Kidney (tissue), 14 donors: Measurements from ENCODE around the gene MMRN2. TPM values are rescaled to one million over a fixed set of nuclear protein-coding genes. Genes with fewer than 3 reads are reported as not detected.

ENCODE experiments used
- DNase-seq, 5 donors: peaks; one replicate each; pipeline ENCODE4 v3.0.0-alpha.2; 2013 to 2020
- FAIRE-seq: peaks from 2 replicates; lab custom pipeline; 2012; peaks lifted over from hg19 to GRCh38; lab: Jason Lieb, UNC
- H3K27ac ChIP-seq, 2 donors: one replicate each; pipeline ENCODE4 v1.7.0; 2013; ENCODE audit warnings: low read depth in 2 of 2, low read length in 2 of 2, inconsistent platforms in 1 of 2
- H3K27me3 ChIP-seq: one replicate; pipeline ENCODE4 v1.7.1; 2013; ENCODE audit warnings: low read length, inconsistent platforms; ENCODE audit not compliant: control insufficient read depth, insufficient read depth
- H3K36me3 ChIP-seq, 3 donors: one replicate each; pipeline versions ENCODE4 v1.7.0 to v1.7.1; 2013; ENCODE audit warnings: low read length in 3 of 3, control low read depth in 1 of 3, inconsistent platforms in 1 of 3; ENCODE audit not compliant: insufficient read depth in 3 of 3, control insufficient read depth in 2 of 3
- H3K4me1 ChIP-seq, 3 donors: one replicate each; pipeline versions ENCODE4 v1.7.0 to v1.7.1; 2013; ENCODE audit warnings: low read length in 3 of 3, inconsistent platforms in 1 of 3, low read depth in 1 of 3; ENCODE audit not compliant: control insufficient read depth in 2 of 3, insufficient read depth in 2 of 3
- H3K4me3 ChIP-seq, 3 donors: one replicate each; pipeline versions ENCODE4 v1.7.0 to v1.8.1; 2013; ENCODE audit warnings: low read length in 3 of 3, control low read depth in 1 of 3, inconsistent platforms in 1 of 3
- H3K9ac ChIP-seq, 3 donors: one replicate each; pipeline versions ENCODE4 v1.7.0 to v1.7.1; 2013; ENCODE audit warnings: low read length in 3 of 3, control low read depth in 1 of 3, inconsistent platforms in 1 of 3
- H3K9me3 ChIP-seq, 3 donors: one replicate each; pipeline versions ENCODE4 v1.7.0 to v1.7.1; 2013; ENCODE audit warnings: low read length in 3 of 3, control low read depth in 1 of 3, inconsistent platforms in 1 of 3; ENCODE audit not compliant: control insufficient read depth in 2 of 3, insufficient read depth in 1 of 3
- CTCF ChIP-seq: IDR thresholded peaks from 3 replicates; pipeline ENCODE4 v1.5.1; 2012; ENCODE audit warnings: mild to moderate bottlenecking, moderate library complexity, borderline replicate concordance; ENCODE audit not compliant: insufficient read depth; ENCODE audit errors: extremely low read depth
- intact Hi-C: fragments of 100-400 bp; cut with DNase I; formaldehyde crosslinking; loops from one replicate; pipeline ENCODE4 v1.11.1; 2022
- polyA plus RNA-seq: library from polyadenylated mRNA; stranded (reverse); fragments of 350-450 nt; fragmentation: Illumina TruSeq; extraction: RNeasy Lipid Tissue Mini Kit (QIAGEN cat#74804); gene quantifications from one replicate; pipeline ENCODE4 v1.2.3, GENCODE V29; 2014; ENCODE audit warnings: low read depth, low replicate concordance; ENCODE audit not compliant: insufficient read depth
- total RNA-seq: library from RNA; stranded (reverse); fragmentation: NEBNext Ultra II Directional; extraction: Animal tissue kit (Norgen Biotek cat#: 25700); gene quantifications from one replicate; pipeline ENCODE4 v1.2.1, GENCODE V29; 2021
- donor health status: control.
- donor health status: control.
- donor health status: control.
- donor health status: control.
- donor health status: control.
- donor health status: DM: yes; HTN: yes; CAD: no.
- donor health status: Normal renal cell carcinoma (clear cell type).

The MMRN2 gene
- total and polyA plus RNA-seq, 2 donors from 2014 or later: 19.9 to 65.9 TPM

GRCh38 chr10:86976362-86977056 is 19.1 kb upstream of the MMRN2 start:
- Histone ChIP-seq H3K4me3 (no peak overlapping the region), H3K27me3 (no peaks in the 10 kb centered on the region), H3K27ac (no peak overlapping the region), H3K9ac (no peak overlapping the region), H3K9me3 (no peaks in the 10 kb centered on the region), H3K36me3 (no peaks in the 10 kb centered on the region), H3K4me1 (peaks cover 0 to 29% (median 14%) of the 10 kb centered on the region in 3 donors)
- intact Hi-C loops: no loop called here
- FAIRE-seq (no peak), DNase-seq (no peak)
- no peak for TF ChIP-seq CTCF

- H3K36me3 ChIP-seq: no peaks in the 10 kb centered on the region
- no peaks in the 10 kb centered on the region for H3K27me3 ChIP-seq
- H3K27ac ChIP-seq: no peak overlapping the region
- H3K4me3 ChIP-seq: no peak overlapping the region
- no peak for FAIRE-seq
- intact Hi-C loops: no loop called here
- no peak for DNase-seq
- TF ChIP-seq CTCF: no peak
- H3K9me3 ChIP-seq: no peaks in the 10 kb centered on the region
- H3K4me1 ChIP-seq: peaks cover 0 to 20% (median 14%) of the 10 kb centered on the region in 3 donors
- no peak overlapping the region for H3K9ac ChIP-seq
Observed at GRCh38 chr10:86974484-86974883, 17.1 kb upstream of the MMRN2 start.

- Histone ChIP-seq H3K27ac (peak overlapping the region in 1 of 2 donors; percentile 97), H3K4me1 (peaks cover 0 to 25% (median 22%) of the 10 kb centered on the region in 3 donors), H3K4me3 (no peak overlapping the region), H3K27me3 (no peaks in the 10 kb centered on the region), H3K9ac (no peak overlapping the region), H3K36me3 (no peaks in the 10 kb centered on the region), H3K9me3 (no peaks in the 10 kb centered on the region)
- intact Hi-C loops: no loop called here
- FAIRE-seq (no peak), DNase-seq (peak in 1 of 5 donors; percentile 59)
- TF ChIP-seq CTCF: no peak
Observed at GRCh38 chr10:86972613-86973380, 15.4 kb upstream of the MMRN2 start.
